Stimulated activated CD8-positive, alpha-beta memory T cell treated with anti-CD3 and anti-CD28 coated beads, Interleukin-7, amount 100 ng/mL, for 1 hour (primary cell): ENCODE results near the gene ANXA2.

ENCODE experiments used
- DNase-seq, 2 donors: peaks; one replicate each; pipeline ENCODE4 v3.0.0-alpha.2; 2020; ENCODE audit warnings: low read depth in 2 of 2

The ANXA2 gene

GRCh38 chr15:60389261-60390077, 8.3 kb downstream of the ANXA2 start:
- no peak for DNase-seq

- DNase-seq: no peak
Observed at GRCh38 chr15:60387321-60387720, 10.5 kb downstream of the ANXA2 start.

- no peak for DNase-seq
Observed at GRCh38 chr15:60386615-60387014, 11.2 kb downstream of the ANXA2 start.

GRCh38 chr15:60385620-60386552, 11.9 kb downstream of the ANXA2 start:
- no peak for DNase-seq

- no peak for DNase-seq
Observed at GRCh38 chr15:60384526-60385126, 13.2 kb downstream of the ANXA2 start.

- no peak for DNase-seq
Observed at GRCh38 chr15:60384053-60384452, 13.7 kb downstream of the ANXA2 start.

- no peak for DNase-seq
Observed at GRCh38 chr15:60382773-60383674, 14.8 kb downstream of the ANXA2 start.

GRCh38 chr15:60381148-60381788, 16.5 kb downstream of the ANXA2 start:
- no peak for DNase-seq

- DNase-seq: no peak
Observed at GRCh38 chr15:60379525-60380274, 18.1 kb downstream of the ANXA2 start.

- DNase-seq: no peak
Observed at GRCh38 chr15:60379185-60379524, 18.6 kb downstream of the ANXA2 start.

GRCh38 chr15:60376677-60377095, 21.1 kb downstream of the ANXA2 start:
- DNase-seq: no peak

GRCh38 chr15:60375306-60375705, 22.5 kb downstream of the ANXA2 start:
- no peak for DNase-seq

GRCh38 chr15:60374628-60375081, 23.1 kb downstream of the ANXA2 start:
- DNase-seq: no peak

GRCh38 chr15:60374209-60374608, 23.6 kb downstream of the ANXA2 start:
- no peak for DNase-seq

- DNase-seq: no peak
Observed at GRCh38 chr15:60373745-60374144, 24.0 kb downstream of the ANXA2 start.

GRCh38 chr15:60373327-60373726, 24.5 kb downstream of the ANXA2 start:
- DNase-seq: no peak

- no peak for DNase-seq
Observed at GRCh38 chr15:60372756-60373155, 25.0 kb downstream of the ANXA2 start.

GRCh38 chr15:60372227-60372626, 25.6 kb downstream of the ANXA2 start:
- DNase-seq: no peak

GRCh38 chr15:60371175-60372051, 26.4 kb downstream of the ANXA2 start:
- DNase-seq: no peak
